Motor neuron (in vitro differentiated cells): ENCODE data around the gene TAX1BP1. TPM values are rescaled to one million over a fixed set of nuclear protein-coding genes. Genes with fewer than 3 reads are reported as not detected.

Experiments
- ATAC-seq, 8 experiments: fragments of 200-7000 bp; cut with Tn5 transposase; replicated peaks in 6 of 8; 2 replicates each; pipeline ENCODE4 v1.8.0; 2021; ENCODE audit warnings: mild to moderate bottlenecking in 8 of 8, moderate library complexity in 8 of 8
- H3K27ac ChIP-seq, 2 donors: fragments of 250-450 bp; sonication (Bioruptor Pico); 2 replicates each; pipeline ENCODE4 v1.9.0; 2021; ENCODE audit warnings: antibody characterized with exemption in 2 of 2, mild to moderate bottlenecking in 2 of 2, moderate library complexity in 1 of 2
- H3K4me1 ChIP-seq, 2 donors: fragments of 250-450 bp; sonication (Bioruptor Pico); replicated peaks in 1 of 2; 2 replicates each; pipeline ENCODE4 v1.6.1; 2021; ENCODE audit warnings: antibody characterized with exemption in 2 of 2, mild to moderate bottlenecking in 2 of 2, moderate library complexity in 1 of 2
- H3K4me3 ChIP-seq, 5 donors: fragments of 250-450 bp; sonication (Bioruptor Pico); 2 replicates each; pipeline ENCODE4 v1.9.0; 2021; ENCODE audit warnings: antibody characterized with exemption in 5 of 5, mild to moderate bottlenecking in 5 of 5, moderate library complexity in 4 of 5
- WGBS, 10 experiments: fragments of 450-650 bp; shearing (Covaris generic); methylation state at CpG; one replicate each; pipeline ENCODE4 v1.0.0; 2022; 5-methylcytosine and 5-hydroxymethylcytosine counted together
- in situ Hi-C, 9 experiments: fragments of 400-800 bp; cut with MboI; loops; one replicate each; pipeline ENCODE4 v1.15.0; 2021; ENCODE audit warnings: low sequenced_read_pairs in 9 of 9, low pct_unique_long_range_greater_than_20kb in 2 of 9; ENCODE audit not compliant: unreplicated experiment in 9 of 9
- total RNA-seq, 8 experiments: library from RNA; unstranded; fragments of 300-600 nt; gene quantifications; 2 replicates each; pipeline versions ENCODE4 v1.2.3 to v1.2.4, GENCODE V29; 2022

The TAX1BP1 gene
- 100 to 1,000 TPM in 3 of 8 experiments, 10 to 100 TPM in 5; 77.4 to 132 (median 92.1) TPM for total RNA-seq

- 0% methylated on average over 2 to 8 of the region's 41 CpGs; no CpG with 5 or more reads in 6 of the 10 experiments for WGBS, 10 experiments
- ATAC-seq: peak; percentile 92 to 98 (median 98)
- Histone ChIP-seq H3K4me3 (peak within 1 kb of the TSS; percentile 61 to 88 (median 86)), H3K27ac (peak within 1 kb of the TSS; percentile 82 to 84), H3K4me1 (peaks cover 2 to 6% of the 10 kb centered on the region in 2 donors)
- in situ Hi-C loops: no loop called here
Observed at GRCh38 chr7:27739909-27740448, at the start of gene TAX1BP1. TAX1BP1 (plus strand) TSS chr7:27740162; CDS start chr7:27748525, 8,363 bp downstream.

DNA sequence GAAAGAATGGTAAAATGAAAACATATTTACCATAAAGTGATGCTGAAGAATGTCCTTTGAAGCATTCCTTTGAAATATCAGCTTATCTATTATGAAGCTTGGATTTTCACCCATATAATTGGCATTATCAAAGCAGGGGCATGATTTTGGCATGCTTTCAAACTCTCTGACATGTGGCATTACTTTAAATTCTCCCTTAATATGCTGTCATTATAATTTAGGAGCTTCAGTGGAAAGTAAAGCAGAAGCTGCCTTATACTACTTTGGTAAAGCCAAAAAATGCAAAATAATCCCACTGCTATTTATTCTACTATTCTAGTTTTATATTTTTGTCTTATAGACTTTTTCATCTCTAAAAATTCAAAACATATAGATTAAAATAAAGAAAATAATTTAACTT is 49.3 kb upstream of the TAX1BP1 start:
- in situ Hi-C loops: loop anchor here in 1 of 9 experiments (25.0 kb wide), 1 partner anchor 222 kb away; no protein-coding TSS in a partner anchor
- H3K27ac ChIP-seq: no peak overlapping the region
- no peak overlapping the region for H3K4me3 ChIP-seq
- H3K4me1 ChIP-seq: peaks cover 0 to 7% of the 10 kb centered on the region in 2 donors
- ATAC-seq: no peak

- 40 to 100% (median 74%) methylated on average over 1 to 3 of the region's 3 CpGs for WGBS, 10 experiments
- in situ Hi-C loops: loop anchor here in 1 of 9 experiments (25.0 kb wide), 1 partner anchor 219 kb away; no protein-coding TSS in a partner anchor
- peak in 2 of 8 experiments; percentile 36 to 49 for ATAC-seq
- Histone ChIP-seq H3K4me3 (no peak overlapping the region), H3K4me1 (peaks cover 0 to 7% of the 10 kb centered on the region in 2 donors), H3K27ac (no peak overlapping the region)
Observed at GRCh38 chr7:27693794-27694193, 46.2 kb upstream of the TAX1BP1 start.

DNA sequence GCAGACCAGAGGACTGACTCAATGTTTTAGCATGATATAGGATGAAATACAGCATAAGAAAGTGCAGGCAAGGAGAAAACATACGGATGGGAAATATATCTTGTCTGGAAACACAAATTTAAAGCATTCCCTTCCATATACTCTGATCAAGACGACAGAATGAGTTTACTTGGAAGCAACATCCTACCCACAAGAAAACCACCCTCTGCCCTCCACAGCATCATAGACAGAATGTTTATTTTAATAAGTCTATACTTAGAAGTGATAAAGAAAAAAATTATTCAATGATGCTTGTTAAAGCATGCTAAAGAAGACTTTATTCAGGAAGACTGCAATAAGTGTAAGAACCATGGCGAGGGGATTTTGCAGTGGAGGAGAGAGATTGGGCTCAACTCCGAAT is 44.9 kb upstream of the TAX1BP1 start:
- in situ Hi-C loops: loop anchor here in 1 of 9 experiments (25.0 kb wide), 1 partner anchor 217 kb away; no protein-coding TSS in a partner anchor
- 60 to 100% (median 87%) methylated on average over 1 to 4 of the region's 4 CpGs; no CpG with 5 or more reads in 1 of the 10 experiments for WGBS, 10 experiments
- peaks cover 0 to 7% of the 10 kb centered on the region in 2 donors for H3K4me1 ChIP-seq
- no peak overlapping the region for H3K4me3 ChIP-seq
- no peak for ATAC-seq
- H3K27ac ChIP-seq: no peak overlapping the region

GRCh38 chr7:27697861-27698430 is 42.0 kb upstream of the TAX1BP1 start:
- H3K4me3 ChIP-seq: no peak overlapping the region
- WGBS, 10 experiments: 10 to 80% (median 61%) methylated on average over 1 to 2 of the region's 3 CpGs; no CpG with 5 or more reads in 2 of the 10 experiments
- peaks cover 0 to 7% of the 10 kb centered on the region in 2 donors for H3K4me1 ChIP-seq
- H3K27ac ChIP-seq: no peak overlapping the region
- peak in 7 of 8 experiments; percentile 66 to 88 (median 75) for ATAC-seq
- in situ Hi-C loops: loop anchor here in 1 of 9 experiments (25.0 kb wide), 1 partner anchor 214 kb away; no protein-coding TSS in a partner anchor

DNA sequence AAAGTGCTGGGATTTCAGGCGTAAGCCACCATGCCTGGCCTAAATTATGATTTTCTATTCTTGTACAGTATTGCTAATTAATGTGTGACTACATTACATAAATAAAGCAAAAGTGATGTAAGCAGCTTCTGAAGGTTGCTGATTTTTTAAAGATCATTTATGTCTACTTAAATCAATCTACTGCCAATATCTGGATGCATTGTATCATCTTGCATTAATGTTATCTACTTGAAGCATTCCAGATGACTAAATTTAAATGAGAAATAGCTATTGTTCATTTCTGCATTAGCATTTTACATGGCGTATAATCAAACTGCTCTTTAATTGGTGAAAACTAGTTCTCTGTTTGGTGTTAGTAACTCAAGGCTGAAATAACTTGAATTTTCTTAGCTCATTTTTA is 40.2 kb upstream of the TAX1BP1 start:
- Histone ChIP-seq H3K4me3 (no peak overlapping the region), H3K27ac (no peak overlapping the region), H3K4me1 (no peaks in the 10 kb centered on the region)
- ATAC-seq: no peak
- 38 to 100% (median 88%) methylated on average over 1 to 2 of the region's 2 CpGs; no CpG with 5 or more reads in 1 of the 10 experiments for WGBS, 10 experiments
- in situ Hi-C loops: loop anchor here in 1 of 9 experiments (25.0 kb wide), 1 partner anchor 213 kb away; no protein-coding TSS in a partner anchor

GRCh38 chr7:27700501-27700900 is 39.5 kb upstream of the TAX1BP1 start:
- in situ Hi-C loops: no loop called here
- Histone ChIP-seq H3K4me1 (no peaks in the 10 kb centered on the region), H3K27ac (no peak overlapping the region), H3K4me3 (no peak overlapping the region)
- ATAC-seq: no peak
- 23 to 100% (median 93%) methylated on average over 2 to 6 of the region's 6 CpGs for WGBS, 10 experiments

DNA sequence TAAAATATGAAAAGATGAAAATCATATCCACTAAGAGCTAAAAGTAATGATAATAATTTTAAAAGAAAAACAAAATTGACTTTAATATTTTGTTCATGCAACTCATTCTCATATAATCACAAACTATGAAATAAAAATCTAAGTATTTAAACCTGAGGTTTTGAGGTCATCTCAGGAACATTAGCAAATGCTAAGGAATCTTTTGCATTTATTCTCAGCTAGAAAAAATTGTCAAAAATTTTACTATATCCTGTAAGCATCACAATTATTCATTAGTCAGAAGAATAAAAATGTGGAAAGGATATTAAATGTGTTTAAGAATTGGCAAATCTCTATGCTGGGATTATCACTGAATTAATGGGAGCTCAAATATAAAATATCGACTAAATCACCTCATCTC is 36.8 kb upstream of the TAX1BP1 start:
- in situ Hi-C loops: no loop called here
- ATAC-seq: no peak
- Histone ChIP-seq H3K4me3 (no peak overlapping the region), H3K27ac (no peak overlapping the region), H3K4me1 (no peaks in the 10 kb centered on the region)
- 80 to 100% (median 88%) methylated on average over 1 of the region's 1 CpG; no CpG with 5 or more reads in 4 of the 10 experiments for WGBS, 10 experiments

GRCh38 chr7:27704422-27705199 is 35.4 kb upstream of the TAX1BP1 start:
- in situ Hi-C loops: no loop called here
- ATAC-seq: no peak
- whole genome bisulfite sequencing, 10 experiments: 27 to 100% (median 96%) methylated on average over 1 to 3 of the region's 3 CpGs
- no peaks in the 10 kb centered on the region for H3K4me1 ChIP-seq
- no peak overlapping the region for H3K4me3 ChIP-seq
- H3K27ac ChIP-seq: no peak overlapping the region

DNA sequence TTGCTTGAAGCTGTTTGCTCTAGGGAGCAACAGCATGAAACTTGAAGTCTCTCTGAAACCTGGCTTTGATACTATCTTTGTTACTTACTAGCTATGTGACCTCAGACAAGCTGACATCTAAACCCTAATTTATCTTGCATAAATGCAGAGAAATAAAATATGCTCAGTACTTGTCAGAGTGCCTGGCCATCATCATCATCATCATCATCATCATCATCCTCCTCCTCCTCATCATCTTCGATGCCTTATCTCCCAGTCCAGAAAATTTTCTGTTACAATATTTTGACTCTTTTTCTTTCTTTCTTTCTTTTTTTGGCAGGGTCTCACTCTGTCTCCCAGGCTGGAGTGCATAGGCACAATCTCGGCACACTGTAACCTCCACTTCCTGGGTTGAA is 34.8 kb upstream of the TAX1BP1 start:
- H3K4me1 ChIP-seq: no peaks in the 10 kb centered on the region
- H3K4me3 ChIP-seq: no peak overlapping the region
- in situ Hi-C loops: no loop called here
- ATAC-seq: no peak
- no peak overlapping the region for H3K27ac ChIP-seq
- 42 to 100% (median 93%) methylated on average over 1 to 2 of the region's 2 CpGs; no CpG with 5 or more reads in 2 of the 10 experiments for WGBS, 10 experiments

DNA sequence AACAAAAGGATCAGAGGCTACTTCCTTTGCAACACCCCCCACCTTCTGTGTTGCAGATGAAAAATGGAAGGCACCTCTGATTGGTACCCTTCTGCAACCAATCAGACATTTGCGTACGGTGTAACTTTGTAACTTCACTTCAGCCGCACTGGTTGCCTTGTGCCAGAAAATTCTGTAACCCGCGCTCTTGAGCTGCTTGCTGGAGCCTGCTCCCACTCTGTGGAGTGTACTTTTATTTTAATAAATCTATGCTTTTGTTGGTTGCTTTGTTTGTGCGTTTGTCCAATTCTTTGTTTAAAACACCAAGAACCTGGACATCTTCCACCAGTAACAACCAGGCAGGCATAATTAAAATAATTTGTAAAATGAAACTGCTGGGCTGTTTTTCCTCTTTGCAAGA is 31.5 kb upstream of the TAX1BP1 start:
- H3K4me1 ChIP-seq: no peaks in the 10 kb centered on the region
- 83 to 100% (median 95%) methylated on average over 1 to 6 of the region's 6 CpGs; no CpG with 5 or more reads in 2 of the 10 experiments for WGBS, 10 experiments
- no peak overlapping the region for H3K27ac ChIP-seq
- in situ Hi-C loops: no loop called here
- no peak overlapping the region for H3K4me3 ChIP-seq
- no peak for ATAC-seq

DNA sequence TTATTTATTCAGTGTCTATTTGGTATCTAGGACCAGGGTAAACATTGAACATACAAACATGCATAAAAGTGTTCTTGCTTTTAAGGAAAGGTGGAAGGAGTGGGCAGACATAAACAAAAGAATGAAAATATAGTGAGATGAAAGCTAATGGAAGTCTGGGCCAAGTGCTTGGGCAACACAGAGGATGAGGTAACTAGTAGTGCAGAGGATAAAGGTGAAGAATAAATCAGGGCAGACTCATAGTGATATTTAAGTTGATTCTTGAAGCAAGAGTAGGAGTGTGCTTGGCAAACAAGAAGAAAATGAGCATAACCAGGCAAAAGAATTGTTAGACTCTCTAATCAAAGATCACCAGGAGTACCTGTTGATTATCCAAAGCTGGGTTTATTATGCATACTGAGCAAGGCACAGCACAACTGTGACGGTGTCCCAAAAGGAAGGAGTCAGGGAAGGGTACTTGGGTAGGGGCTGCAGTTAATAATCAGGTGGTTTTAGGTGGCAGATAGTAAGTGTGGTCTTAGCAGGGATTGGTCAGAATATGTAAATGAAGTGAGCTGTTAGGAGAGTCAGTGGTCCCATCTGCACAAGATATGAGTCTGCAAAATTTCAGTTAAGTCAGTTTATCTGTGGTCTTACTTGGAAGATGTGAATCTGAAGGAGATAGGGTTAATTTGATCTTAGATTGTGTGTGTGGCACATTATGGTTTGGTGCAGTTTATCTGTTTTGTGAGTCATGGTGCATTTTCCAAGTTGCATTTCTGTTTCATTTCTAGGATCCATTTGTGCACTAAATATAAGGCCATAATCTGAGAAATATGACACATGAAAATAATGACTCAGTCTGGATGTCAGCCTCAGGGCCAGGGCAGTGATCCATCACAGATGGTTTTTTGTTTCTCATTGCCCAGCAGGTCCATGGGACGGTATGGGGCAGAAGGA is 30.6 kb upstream of the TAX1BP1 start:
- 0 to 100% (median 76%) methylated on average over 1 to 2 of the region's 2 CpGs; no CpG with 5 or more reads in 1 of the 10 experiments for WGBS, 10 experiments
- peak in 7 of 8 experiments; percentile 48 to 98 (median 86) for ATAC-seq

More for the DNA sequence above, 30.6 kb upstream of the TAX1BP1 start:
- H3K4me3 ChIP-seq: no peak overlapping the region
- in situ Hi-C loops: no loop called here
- no peak overlapping the region for H3K27ac ChIP-seq
- H3K4me1 ChIP-seq: no peaks in the 10 kb centered on the region
